NCI-H1105 (cell line): ENCODE measurements around the gene ERICH2.

Experiments used
- DNase-seq: peaks from one replicate; lab custom pipeline; 2025; lab: John Stamatoyannopoulos, UW

Gene ERICH2

GRCh38 chr2:170763232-170763631 lies 6.9 kb upstream of the ERICH2 start:
- DNase-seq = no peak

DNA sequence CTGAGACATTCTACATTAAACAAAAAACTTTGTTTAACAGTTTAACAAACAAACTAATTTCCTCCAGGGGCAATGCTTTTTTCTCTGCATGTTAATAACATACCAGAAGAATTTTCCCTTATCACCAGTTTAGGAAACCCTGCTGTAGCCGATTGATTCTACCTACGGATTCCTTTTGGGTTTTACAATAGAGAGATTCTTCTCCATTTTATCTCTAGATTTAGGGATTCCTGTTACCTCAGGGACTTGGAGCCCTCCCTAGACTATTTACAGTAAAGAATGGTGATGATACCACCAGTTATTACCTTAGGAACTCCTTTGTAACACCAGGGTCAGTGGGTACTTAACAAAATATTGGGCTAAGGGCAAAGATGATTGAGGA lies 5.3 kb upstream of the ERICH2 start:
- no peak for DNase-seq

GRCh38 chr2:170766693-170767092 lies 3.5 kb upstream of the ERICH2 start:
- DNase-seq = no peak

DNA sequence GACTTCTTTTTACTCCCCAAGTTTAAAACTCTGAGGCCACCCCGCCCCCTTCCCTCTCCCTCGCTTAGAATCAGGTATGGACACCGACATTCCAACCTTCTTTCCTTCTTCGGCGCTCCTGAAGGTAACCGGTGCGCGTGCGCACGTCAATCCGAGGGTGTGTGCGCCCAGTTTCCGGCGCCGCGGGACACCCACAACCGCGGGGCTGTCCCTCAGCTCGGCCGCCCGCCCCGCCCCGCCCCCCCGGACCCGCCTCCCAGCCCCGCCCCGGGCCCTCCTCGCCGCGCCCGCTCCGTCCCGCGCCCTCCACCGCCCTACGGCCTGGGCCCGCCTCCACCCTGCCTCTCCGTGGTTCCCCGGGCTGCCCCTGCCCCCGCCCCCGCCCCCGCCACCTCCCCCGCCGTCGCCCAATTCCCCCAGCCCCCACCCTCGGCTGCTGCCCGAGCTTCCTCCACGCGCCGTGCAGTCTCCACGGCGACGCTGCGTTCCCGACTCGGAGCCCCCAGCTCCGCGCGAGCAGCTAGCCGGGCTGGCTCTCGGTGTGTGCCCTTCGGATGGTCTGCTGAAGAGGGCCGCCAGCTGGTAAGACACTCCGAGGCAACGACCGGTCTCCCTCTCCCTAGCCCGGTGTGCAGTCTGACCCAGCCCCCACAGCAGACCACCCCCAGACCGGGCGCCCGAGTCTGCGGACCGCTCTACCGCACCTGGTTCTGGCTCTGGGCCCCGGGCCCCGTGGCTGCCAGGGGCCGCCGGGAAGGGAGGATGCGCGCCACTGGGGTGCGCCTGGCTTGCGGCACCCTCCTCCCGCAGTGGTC lies 635 bp downstream of the ERICH2 start:
- peak; percentile 77 for DNase-seq

- no peak for DNase-seq
Measured at GRCh38 chr2:170771421-170771937, 1.3 kb downstream of the ERICH2 start.

DNA sequence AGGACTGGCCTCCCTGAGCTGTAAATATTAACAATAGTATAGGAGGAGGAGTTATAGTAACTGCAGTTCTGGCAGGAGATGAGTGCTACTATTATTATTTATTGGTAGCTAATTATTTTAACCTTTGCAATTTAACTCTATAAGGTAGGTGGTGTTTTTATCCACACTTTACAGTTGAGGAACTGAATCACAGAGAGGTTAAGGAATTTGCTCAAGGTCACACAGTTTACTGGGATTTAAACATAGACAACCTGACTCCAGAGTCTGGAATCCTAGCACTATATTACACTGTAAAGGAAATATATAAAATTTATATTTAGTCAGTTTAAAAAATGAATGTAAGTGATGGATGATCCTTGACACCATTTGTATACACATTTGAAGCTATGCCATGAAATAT lies 2.1 kb downstream of the ERICH2 start:
- no peak for DNase-seq

- DNase-seq = no peak
Measured at GRCh38 chr2:170774074-170774473, 3.9 kb downstream of the ERICH2 start.

DNA sequence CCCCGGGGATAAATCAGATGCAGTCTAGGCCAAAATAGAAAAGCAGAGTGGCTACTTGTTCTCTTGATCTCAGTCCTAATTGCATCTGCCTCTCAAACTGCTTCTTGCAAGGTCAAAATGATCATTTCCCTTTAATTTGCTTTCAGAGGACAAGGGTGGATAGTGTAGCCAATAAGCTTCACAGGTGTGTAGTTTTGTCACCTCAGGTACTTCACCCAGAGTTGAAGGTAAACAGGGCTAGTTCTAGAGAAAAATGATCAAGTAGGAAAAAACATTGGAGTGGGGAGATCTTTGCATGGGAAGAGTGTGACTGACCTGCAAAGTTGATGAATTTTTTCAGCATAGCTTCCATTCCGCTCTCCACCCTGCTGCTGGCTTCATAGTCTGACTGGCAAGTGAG lies 8.7 kb downstream of the ERICH2 start:
- no peak for DNase-seq

GRCh38 chr2:170779304-170779703 lies 9.1 kb downstream of the ERICH2 start:
- DNase-seq = no peak

- no peak for DNase-seq
Measured at GRCh38 chr2:170782673-170783072, 12.5 kb downstream of the ERICH2 start.

GRCh38 chr2:170783549-170783948 lies 13.4 kb downstream of the ERICH2 start:
- no peak for DNase-seq

- DNase-seq = no peak
Measured at GRCh38 chr2:170798996-170799395, 28.8 kb downstream of the ERICH2 start.

GRCh38 chr2:170806548-170806947 lies 36.4 kb downstream of the ERICH2 start:
- DNase-seq = no peak

- DNase-seq = peak; percentile 85
Measured at GRCh38 chr2:170812710-170813600, 42.8 kb downstream of the ERICH2 start.

DNA sequence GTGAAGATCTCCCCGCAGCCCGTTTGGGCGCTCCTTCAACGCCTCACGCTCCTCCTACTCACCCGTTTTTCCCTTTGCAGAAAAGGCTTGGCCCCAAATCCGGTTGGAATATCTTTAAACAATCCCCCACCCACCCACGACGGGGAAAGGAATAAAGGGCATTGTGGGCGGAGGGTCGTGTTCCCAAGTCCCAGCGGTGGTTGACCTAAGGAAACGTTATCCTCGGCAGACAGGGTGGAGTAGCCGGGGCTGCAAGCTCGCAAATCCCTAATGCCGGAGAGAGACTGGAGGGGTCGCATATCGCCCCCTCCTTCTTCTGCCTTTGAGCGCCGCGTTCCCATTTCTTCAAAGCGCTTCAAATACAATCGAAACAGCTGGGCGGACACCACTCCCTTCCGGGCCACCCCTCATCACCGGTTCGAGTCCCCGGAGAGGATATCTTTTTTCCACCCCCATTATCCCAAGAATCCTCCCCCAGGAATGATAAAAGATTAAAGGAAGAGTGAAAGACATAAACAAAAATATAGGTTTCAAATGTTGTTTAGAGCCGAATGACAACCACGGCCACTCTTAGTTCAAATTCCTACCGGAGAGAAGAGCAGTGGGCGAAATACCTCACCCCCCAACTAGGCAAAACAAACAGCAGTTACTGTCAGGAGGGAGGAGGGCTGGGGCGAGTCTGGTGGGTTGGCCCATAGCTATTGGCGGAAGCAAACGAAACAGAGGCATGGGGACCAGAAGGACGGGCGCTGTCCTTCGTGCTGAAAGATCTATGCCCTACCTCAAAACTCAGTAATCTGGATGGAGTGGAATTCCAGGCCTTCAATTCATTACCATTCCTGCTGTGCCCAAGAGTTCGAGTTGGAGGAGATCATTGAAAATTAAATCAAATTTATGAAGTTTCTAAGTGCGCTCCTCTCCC lies 43.7 kb downstream of the ERICH2 start:
- no peak for DNase-seq

GRCh38 chr2:170814533-170815230 lies 44.5 kb downstream of the ERICH2 start:
- DNase-seq = peak; percentile 66

DNA sequence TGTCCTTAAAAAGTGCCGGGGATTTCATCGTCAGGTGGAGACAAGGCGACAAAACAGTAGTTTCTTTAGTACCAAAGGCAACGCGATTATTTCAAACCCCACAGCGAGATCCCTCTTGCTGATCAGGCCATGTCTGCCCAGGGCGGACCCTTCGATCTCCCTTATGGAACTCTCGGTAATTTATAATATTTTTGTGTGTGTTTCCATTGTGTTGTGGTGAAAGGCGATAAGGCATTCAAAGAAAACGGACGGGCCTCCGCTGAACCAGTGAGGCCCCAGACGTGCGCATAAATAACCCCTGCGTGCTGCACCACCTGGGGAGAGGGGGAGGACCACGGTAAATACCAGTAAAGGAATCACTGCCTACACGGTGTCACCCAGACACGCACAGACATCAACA lies 45.1 kb downstream of the ERICH2 start:
- peak; percentile 41 for DNase-seq

DNA sequence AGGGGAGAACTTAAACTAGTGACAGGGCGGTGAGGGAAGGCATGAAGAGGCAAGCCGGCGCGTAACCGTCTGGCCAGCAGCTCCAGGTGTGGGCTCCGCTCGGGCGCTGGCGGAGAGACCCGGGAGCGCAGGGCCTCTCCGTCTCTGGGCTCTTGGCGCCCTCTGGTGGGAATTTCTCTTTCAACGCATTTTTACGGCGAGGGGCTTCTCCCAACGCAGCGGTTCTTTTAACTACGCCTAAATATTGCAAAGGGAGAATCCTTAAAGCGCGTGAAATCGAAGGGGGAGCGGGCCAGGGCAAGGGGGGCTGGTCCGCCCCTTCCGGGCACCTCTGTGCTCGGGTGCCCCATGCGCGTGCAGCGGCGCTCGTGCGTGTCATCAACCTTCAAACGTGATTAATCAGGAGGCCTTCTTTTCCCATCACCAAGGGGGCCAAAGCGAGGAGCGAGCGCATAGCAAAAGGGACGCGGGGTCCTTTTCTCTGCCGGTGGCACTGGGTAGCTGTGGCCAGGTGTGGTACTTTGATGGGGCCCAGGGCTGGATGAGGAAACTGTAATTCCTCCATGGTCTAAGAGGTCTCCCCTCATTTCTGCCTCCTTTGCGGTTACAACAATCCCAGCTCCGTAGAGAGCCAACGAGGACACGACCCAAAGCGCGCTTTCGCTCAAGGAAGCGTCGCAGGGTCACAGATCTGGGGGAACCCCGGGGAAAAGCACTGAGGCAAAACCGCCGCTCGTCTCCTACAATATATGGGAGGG lies 45.7 kb downstream of the ERICH2 start:
- peak; percentile 88 for DNase-seq

GRCh38 chr2:170816504-170817092 lies 46.4 kb downstream of the ERICH2 start, which contains the start of gene GAD1:
Gene GAD1 (plus strand): TSS chr2:170816887. CDS start chr2:170818592, 1,705 bp downstream.
- peak; percentile 80 for DNase-seq
